Measurements from ENCODE around the gene GOLGA6A. TPM values are rescaled to one million over a fixed set of nuclear protein-coding genes. Genes with fewer than 3 reads are reported as not detected.
"Not testable (repeated sequence)": the region's sequence is repeated elsewhere in the genome, so short reads cannot be mapped to it uniquely, and the experiment has no call there.

Gene GOLGA6A
- total RNA-seq, 1 donor from 2014 or later = 0.12 TPM

DNA sequence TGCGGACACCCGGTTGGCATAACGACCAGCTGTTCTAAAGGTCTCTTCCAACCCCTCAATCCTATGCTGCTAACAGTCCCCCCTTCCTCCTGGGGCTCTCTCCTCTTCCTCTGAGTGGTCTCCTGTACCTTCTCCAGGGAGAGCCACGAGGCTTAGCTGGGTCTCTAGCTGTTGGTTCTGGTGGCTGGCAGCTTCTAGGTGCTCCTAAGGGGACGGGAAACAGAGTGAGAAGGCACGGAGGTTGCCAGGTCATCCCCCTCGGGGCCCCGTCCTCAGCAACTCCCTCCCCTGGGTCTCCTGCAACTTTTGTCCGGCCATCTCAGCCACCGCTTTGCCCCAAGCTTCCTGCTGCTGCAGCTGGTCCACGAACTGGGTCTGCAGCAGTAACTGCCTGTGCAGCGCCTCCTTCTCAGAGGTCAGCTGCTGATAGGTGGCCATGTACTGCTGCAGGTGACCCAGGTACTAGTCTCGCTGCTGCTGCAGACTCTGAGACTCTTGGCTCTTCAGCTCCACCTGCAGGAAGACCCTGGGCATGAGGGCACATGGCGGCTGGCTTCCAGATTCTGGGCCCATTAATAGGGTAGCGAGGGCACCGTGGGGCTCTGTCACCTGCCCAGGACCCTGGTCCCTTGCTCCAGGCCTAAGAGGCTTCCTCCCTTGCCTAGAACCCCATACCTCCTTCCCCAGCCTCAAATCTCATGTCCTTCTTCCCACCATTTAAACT, 9.6 kb downstream of the GOLGA6A start:
- not testable (repeated sequence) for H3K27ac Mint-ChIP-seq (ENCODE audit: unreplicated experiment); DNase-seq (ENCODE audit: low spot score); H3K4me1 Mint-ChIP-seq (ENCODE audit: low read depth); H3K9me3 Mint-ChIP-seq (ENCODE audit: low read depth); H3K4me3 Mint-ChIP-seq (ENCODE audit: unreplicated experiment); H3K27me3 Mint-ChIP-seq (ENCODE audit: low read depth); H3K36me3 Mint-ChIP-seq (ENCODE audit: low read depth)
- TF ChIP-seq, protein P1, sequence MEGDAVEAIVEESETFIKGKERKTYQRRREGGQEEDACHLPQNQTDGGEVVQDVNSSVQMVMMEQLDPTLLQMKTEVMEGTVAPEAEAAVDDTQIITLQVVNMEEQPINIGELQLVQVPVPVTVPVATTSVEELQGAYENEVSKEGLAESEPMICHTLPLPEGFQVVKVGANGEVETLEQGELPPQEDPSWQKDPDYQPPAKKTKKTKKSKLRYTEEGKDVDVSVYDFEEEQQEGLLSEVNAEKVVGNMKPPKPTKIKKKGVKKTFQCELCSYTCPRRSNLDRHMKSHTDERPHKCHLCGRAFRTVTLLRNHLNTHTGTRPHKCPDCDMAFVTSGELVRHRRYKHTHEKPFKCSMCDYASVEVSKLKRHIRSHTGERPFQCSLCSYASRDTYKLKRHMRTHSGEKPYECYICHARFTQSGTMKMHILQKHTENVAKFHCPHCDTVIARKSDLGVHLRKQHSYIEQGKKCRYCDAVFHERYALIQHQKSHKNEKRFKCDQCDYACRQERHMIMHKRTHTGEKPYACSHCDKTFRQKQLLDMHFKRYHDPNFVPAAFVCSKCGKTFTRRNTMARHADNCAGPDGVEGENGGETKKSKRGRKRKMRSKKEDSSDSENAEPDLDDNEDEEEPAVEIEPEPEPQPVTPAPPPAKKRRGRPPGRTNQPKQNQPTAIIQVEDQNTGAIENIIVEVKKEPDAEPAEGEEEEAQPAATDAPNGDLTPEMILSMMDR (IDR thresholded peaks at IDR 0.05) = peak; percentile 48

DNA sequence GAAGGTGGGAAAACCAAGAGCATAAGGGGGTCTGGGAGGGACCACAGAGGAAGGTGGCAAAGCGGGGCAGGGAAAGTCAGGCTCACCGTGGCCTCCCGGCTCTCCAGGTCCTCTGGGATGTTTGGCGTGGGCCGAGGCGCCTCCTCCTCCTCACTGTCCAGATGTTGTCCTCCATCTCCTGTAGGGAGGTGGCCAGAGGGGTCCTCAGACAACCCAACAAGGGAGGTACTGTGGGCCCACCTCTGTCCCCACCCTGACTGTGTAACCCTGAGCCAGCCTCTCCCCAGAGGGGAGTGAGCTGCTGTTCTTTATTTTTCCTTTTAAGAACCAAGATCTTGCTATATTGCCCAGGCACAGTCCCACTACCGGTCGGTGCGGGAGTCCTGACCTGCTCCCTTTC, 10.2 kb downstream of the GOLGA6A start:
- H3K4me3 Mint-ChIP-seq (ENCODE audit: unreplicated experiment); H3K27ac Mint-ChIP-seq (ENCODE audit: unreplicated experiment); H3K9me3 Mint-ChIP-seq (ENCODE audit: low read depth); H3K27me3 Mint-ChIP-seq (ENCODE audit: low read depth); H3K4me1 Mint-ChIP-seq (ENCODE audit: low read depth); DNase-seq (ENCODE audit: low spot score); H3K36me3 Mint-ChIP-seq (ENCODE audit: low read depth): not testable (repeated sequence)

DNA sequence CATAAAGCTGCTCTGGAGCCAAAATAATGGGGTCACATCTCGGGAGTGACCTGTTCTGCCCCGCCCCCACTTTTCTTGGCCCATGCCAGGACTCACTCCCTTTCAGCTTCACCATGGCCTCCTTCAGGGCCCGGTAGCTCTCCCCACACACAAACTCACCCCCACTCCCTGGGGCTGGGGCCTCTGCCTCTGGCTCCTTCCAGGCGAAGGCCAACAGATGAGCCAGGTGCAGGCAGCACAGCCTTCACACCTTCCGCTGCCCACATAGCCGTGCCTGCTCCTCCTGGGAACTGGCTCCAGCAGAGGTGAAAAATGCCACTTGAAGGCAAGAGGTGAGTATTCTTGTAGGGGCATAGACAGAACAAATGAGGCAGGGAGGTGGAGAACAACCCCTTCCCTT, 10.7 kb downstream of the GOLGA6A start:
- not testable (repeated sequence) for DNase-seq (ENCODE audit: low spot score); H3K27me3 Mint-ChIP-seq (ENCODE audit: low read depth); H3K9me3 Mint-ChIP-seq (ENCODE audit: low read depth); H3K27ac Mint-ChIP-seq (ENCODE audit: unreplicated experiment); H3K4me1 Mint-ChIP-seq (ENCODE audit: low read depth); H3K36me3 Mint-ChIP-seq (ENCODE audit: low read depth); H3K4me3 Mint-ChIP-seq (ENCODE audit: unreplicated experiment)

DNA sequence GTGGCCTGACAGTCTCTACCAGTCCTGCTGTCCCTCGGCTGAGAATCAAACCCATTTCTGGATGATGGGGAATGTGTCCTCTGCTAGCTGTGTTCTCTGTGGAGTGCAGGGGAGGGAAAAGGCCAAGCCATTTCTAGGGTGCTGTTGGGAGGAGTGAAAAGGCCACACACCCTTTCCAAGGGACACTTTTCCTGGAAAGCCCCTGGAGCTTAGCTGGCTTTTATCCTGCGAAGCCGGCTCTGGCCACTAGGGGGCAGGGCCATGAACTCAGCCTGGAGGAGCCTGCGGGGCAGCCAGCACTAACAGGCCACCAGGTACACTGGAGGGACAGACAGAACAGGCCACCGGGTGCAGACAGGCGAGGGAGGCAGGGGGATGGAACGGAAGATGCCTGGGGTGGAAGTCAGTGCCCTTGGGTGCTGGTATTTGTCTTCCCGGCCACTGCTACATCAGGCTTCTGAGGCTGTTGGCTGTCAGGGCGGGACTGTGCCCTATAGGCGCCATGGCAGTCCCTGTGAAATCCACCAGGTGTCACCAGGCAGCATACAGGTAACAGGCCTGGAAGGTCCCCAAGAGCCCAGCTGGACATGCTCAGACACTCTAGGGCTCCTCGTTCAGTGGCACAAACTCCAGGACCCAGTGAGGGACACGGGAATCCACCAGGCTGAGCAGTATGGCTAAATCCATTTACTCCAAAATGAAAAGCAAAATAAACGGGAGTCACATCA, 16.5 kb downstream of the GOLGA6A start:
- H3K4me1 Mint-ChIP-seq (ENCODE audit: low read depth); H3K9me3 Mint-ChIP-seq (ENCODE audit: low read depth); H3K36me3 Mint-ChIP-seq (ENCODE audit: low read depth); H3K27ac Mint-ChIP-seq (ENCODE audit: unreplicated experiment); H3K27me3 Mint-ChIP-seq (ENCODE audit: low read depth); DNase-seq (ENCODE audit: low spot score); H3K4me3 Mint-ChIP-seq (ENCODE audit: unreplicated experiment): not testable (repeated sequence)
- TF ChIP-seq, protein P1 (IDR thresholded peaks at IDR 0.05) = peak; percentile 77

DNA sequence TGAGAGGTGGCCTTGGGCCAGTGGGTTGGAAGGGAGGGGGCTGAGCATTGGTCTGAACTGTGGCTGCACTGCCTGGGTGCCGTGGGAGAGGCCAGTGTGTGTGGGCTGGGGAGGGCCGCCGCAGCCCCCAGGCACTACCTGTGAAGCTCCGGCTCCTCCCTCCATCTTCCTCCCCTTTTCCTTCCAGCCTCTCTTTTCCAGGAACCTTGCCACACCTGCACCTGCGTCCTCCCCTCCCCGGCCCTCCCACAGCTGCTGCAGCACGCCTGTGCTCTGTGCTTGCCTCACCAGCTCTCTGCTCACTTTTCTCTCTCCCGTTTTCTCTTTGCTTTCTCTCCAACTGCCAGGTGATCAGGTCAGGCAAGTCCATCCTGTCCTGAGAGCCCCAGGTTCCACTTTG, 17.5 kb downstream of the GOLGA6A start:
- not testable (repeated sequence) for H3K9me3 Mint-ChIP-seq (ENCODE audit: low read depth); H3K4me1 Mint-ChIP-seq (ENCODE audit: low read depth); H3K27ac Mint-ChIP-seq (ENCODE audit: unreplicated experiment); H3K4me3 Mint-ChIP-seq (ENCODE audit: unreplicated experiment); H3K36me3 Mint-ChIP-seq (ENCODE audit: low read depth); DNase-seq (ENCODE audit: low spot score); H3K27me3 Mint-ChIP-seq (ENCODE audit: low read depth)

DNA sequence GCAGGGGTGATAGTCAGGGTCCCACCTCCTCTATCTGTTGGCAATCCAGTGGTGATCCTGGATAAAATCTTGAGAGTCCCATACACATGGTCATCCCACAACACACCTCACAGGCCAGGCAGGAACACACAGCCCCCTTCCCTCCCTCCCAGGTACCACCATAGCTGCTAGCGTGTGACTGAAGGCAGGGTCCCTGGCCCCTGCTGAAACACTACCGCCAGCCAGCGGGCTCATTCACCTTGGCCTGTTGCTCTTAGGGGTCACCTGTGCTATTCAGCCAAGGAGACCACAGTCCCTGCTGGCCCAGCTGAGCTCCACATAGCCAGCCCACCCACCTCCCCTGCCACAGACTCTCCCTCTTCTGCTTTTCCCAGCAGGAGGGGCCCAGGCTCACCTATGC, 18.2 kb downstream of the GOLGA6A start:
- H3K27me3 Mint-ChIP-seq (ENCODE audit: low read depth) = peaks cover 10% of the 10 kb centered on the region
- not testable (repeated sequence) for H3K4me1 Mint-ChIP-seq (ENCODE audit: low read depth); H3K9me3 Mint-ChIP-seq (ENCODE audit: low read depth); H3K4me3 Mint-ChIP-seq (ENCODE audit: unreplicated experiment); H3K36me3 Mint-ChIP-seq (ENCODE audit: low read depth); H3K27ac Mint-ChIP-seq (ENCODE audit: unreplicated experiment); DNase-seq (ENCODE audit: low spot score)

DNA sequence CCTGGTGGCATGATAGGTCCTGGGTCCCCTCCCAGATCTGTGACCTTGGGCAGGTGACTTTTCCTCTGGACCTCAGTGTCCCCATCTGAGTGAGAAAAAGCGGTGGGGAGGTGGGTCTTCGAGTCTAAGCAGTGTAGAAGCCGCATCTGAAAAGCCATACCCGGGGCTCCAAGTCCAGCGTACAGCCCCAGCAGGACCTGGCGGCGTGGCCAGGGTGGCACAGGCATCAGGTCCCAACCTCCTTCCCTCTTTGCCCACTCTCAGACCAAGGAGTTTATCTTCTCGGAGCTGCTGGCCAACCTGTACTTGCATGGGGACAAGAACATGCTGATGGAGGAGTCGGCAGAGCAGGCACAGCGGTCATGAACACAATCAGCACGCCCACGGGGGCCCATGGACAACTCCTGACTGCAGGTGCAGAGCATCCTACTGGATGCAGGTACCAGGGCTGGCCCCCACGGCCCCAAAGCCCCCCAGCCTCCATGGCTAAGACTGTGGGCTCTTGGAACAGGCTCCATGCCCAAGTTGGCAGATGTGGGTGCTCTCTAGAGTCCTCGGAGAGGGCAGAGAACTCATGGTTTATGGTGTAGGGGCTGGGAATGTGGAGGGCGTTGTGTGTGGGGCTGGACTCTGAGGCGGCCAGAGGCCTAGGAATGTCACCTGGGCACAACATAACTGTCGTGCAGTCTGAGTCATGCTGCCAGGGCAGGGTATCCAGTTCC, 18.8 kb downstream of the GOLGA6A start:
- H3K9me3 Mint-ChIP-seq (ENCODE audit: low read depth); DNase-seq (ENCODE audit: low spot score); H3K4me1 Mint-ChIP-seq (ENCODE audit: low read depth); H3K4me3 Mint-ChIP-seq (ENCODE audit: unreplicated experiment); H3K36me3 Mint-ChIP-seq (ENCODE audit: low read depth); H3K27ac Mint-ChIP-seq (ENCODE audit: unreplicated experiment): not testable (repeated sequence)
- H3K27me3 Mint-ChIP-seq (ENCODE audit: low read depth) = peaks cover 10% of the 10 kb centered on the region
